H9 (cell line): ENCODE measurements around the gene MEF2C. TPM values are rescaled to one million over a fixed set of nuclear protein-coding genes. Genes with fewer than 3 reads are reported as not detected.

Experiments
- DNase-seq: peaks from one replicate; pipeline ENCODE4 v3.0.0-alpha.2; 2017
- H2AFZ ChIP-seq: one replicate; pipeline ENCODE4 v1.6.1; 2013; ENCODE audit warnings: mild to moderate bottlenecking, low read length, control low read depth, moderate library complexity
- H2AK5ac ChIP-seq: 2 replicates; pipeline ENCODE4 v1.6.1; 2013; ENCODE audit warnings: low read length, control low read depth, mixed read lengths; ENCODE audit not compliant: insufficient read length
- H2BK120ac ChIP-seq: one replicate; pipeline ENCODE4 v1.6.1; 2013; ENCODE audit warnings: low read depth, mild to moderate bottlenecking, low read length, control low read depth, inconsistent platforms; ENCODE audit not compliant: poor library complexity, severe bottlenecking
- H2BK12ac ChIP-seq: 2 replicates; pipeline ENCODE4 v1.6.1; 2013; ENCODE audit warnings: low read length, control low read depth, mixed read lengths, low read depth; ENCODE audit not compliant: insufficient read length
- H2BK15ac ChIP-seq: 2 replicates; pipeline ENCODE4 v1.6.1; 2013; ENCODE audit warnings: low read depth, low read length, control low read depth
- H2BK20ac ChIP-seq: one replicate; pipeline ENCODE4 v1.6.1; 2013; ENCODE audit warnings: low read depth, mild to moderate bottlenecking, low read length, control low read depth, inconsistent platforms; ENCODE audit not compliant: poor library complexity, severe bottlenecking
- H2BK5ac ChIP-seq: 2 replicates; pipeline ENCODE4 v1.6.1; 2013; ENCODE audit warnings: low read length, control low read depth, mixed read lengths; ENCODE audit not compliant: insufficient read length
- H3K14ac ChIP-seq: 2 replicates; pipeline ENCODE4 v1.6.1; 2013; ENCODE audit warnings: low read length, control low read depth; ENCODE audit not compliant: insufficient read depth
- H3K18ac ChIP-seq: 2 replicates; pipeline ENCODE4 v1.6.1; 2013; ENCODE audit warnings: low read depth, mild to moderate bottlenecking, mixed read lengths, low read length, control low read depth; ENCODE audit not compliant: insufficient read length
- H3K23ac ChIP-seq: 2 replicates; pipeline ENCODE4 v1.6.1; 2013; ENCODE audit warnings: low read length, control low read depth, mixed read lengths, low read depth; ENCODE audit not compliant: insufficient read length
- H3K23me2 ChIP-seq: 2 replicates; pipeline ENCODE4 v1.6.1; 2013; ENCODE audit warnings: low read depth, mild to moderate bottlenecking, mixed read lengths, low read length, control low read depth; ENCODE audit not compliant: insufficient read length, poor library complexity, severe bottlenecking
- H3K27ac ChIP-seq: 2 replicates; pipeline ENCODE4 v1.5.1; 2013; ENCODE audit warnings: low read length, control low read depth, mixed read lengths, low read depth; ENCODE audit not compliant: insufficient read length
- H3K27me3 ChIP-seq: 2 replicates; pipeline ENCODE4 v1.6.1; 2013; ENCODE audit warnings: low read length, control low read depth, inconsistent platforms; ENCODE audit not compliant: insufficient read depth
- H3K4ac ChIP-seq: 2 replicates; pipeline ENCODE4 v1.6.1; 2013; ENCODE audit warnings: low read depth, mild to moderate bottlenecking, control low read depth, inconsistent platforms, low read length, moderate library complexity
- H3K4me1 ChIP-seq: 2 replicates; pipeline ENCODE4 v1.6.1; 2013; ENCODE audit warnings: low read length, control low read depth, inconsistent platforms; ENCODE audit not compliant: insufficient read depth
- H3K4me2 ChIP-seq: 2 replicates; pipeline ENCODE4 v1.6.1; 2013; ENCODE audit warnings: low read length, control low read depth, mixed read lengths; ENCODE audit not compliant: insufficient read length, insufficient read depth
- H3K56ac ChIP-seq: 2 replicates; pipeline ENCODE4 v1.6.1; 2013; ENCODE audit warnings: low read depth, mild to moderate bottlenecking, mixed read lengths, low read length, control low read depth; ENCODE audit not compliant: insufficient read length
- H3K79me1 ChIP-seq: 2 replicates; pipeline ENCODE4 v1.6.1; 2013; ENCODE audit warnings: low read depth, mild to moderate bottlenecking, moderate library complexity, low read length, control low read depth, inconsistent platforms; ENCODE audit not compliant: insufficient read depth, poor library complexity, severe bottlenecking
- H3K79me2 ChIP-seq: 2 replicates; pipeline ENCODE4 v1.6.1; 2013; ENCODE audit warnings: low read length, control low read depth, inconsistent platforms; ENCODE audit not compliant: insufficient read depth
- H3K9ac ChIP-seq: 2 replicates; pipeline ENCODE4 v1.6.1; 2013; ENCODE audit warnings: low read length, control low read depth, mixed read lengths; ENCODE audit not compliant: insufficient read length; ENCODE audit errors: extremely low read depth
- H3K9me3 ChIP-seq: one replicate; pipeline ENCODE4 v1.6.1; 2013; ENCODE audit warnings: low read depth, low read length, inconsistent platforms; ENCODE audit not compliant: control insufficient read depth
- H3T11ph ChIP-seq: one replicate; pipeline ENCODE4 v1.6.1; 2013; ENCODE audit warnings: mild to moderate bottlenecking, low read length, control low read depth, inconsistent platforms
- H4K20me1 ChIP-seq: one replicate; pipeline ENCODE4 v1.6.1; 2013; ENCODE audit not compliant: control insufficient read depth, insufficient read length, insufficient read depth
- H4K5ac ChIP-seq: 2 replicates; pipeline ENCODE4 v1.6.1; 2013; ENCODE audit warnings: low read depth, mild to moderate bottlenecking, mixed read lengths, low read length, control low read depth; ENCODE audit not compliant: insufficient read length
- H4K8ac ChIP-seq: replicated peaks from 2 replicates; pipeline ENCODE4 v1.6.1; 2013; ENCODE audit warnings: low read length, control low read depth, mixed read lengths, low read depth; ENCODE audit not compliant: insufficient read length
- H4K91ac ChIP-seq: 2 replicates; pipeline ENCODE4 v1.6.1; 2013; ENCODE audit warnings: low read depth, mild to moderate bottlenecking, moderate library complexity, mixed read lengths, low read length, control low read depth; ENCODE audit not compliant: insufficient read length
- H3K27ac Mint-ChIP-seq, 3 experiments: 2 replicates in 2 of 3; 3 replicates in 1 of 3; pipeline ENCODE4 v1.8.0; 2020 to 2021; ENCODE audit warnings: mixed read lengths in 3 of 3, mild to moderate bottlenecking in 1 of 3, moderate library complexity in 1 of 3
- H3K27me3 Mint-ChIP-seq: 2 replicates; pipeline ENCODE4 v1.8.0; 2021; ENCODE audit warnings: low read depth, mild to moderate bottlenecking, moderate library complexity, mixed read lengths
- H3K36me3 Mint-ChIP-seq, 3 experiments: 2 replicates in 2 of 3; 3 replicates in 1 of 3; pipeline ENCODE4 v1.8.0; 2020 to 2021; ENCODE audit warnings: low read depth in 3 of 3, mixed read lengths in 3 of 3; ENCODE audit not compliant: insufficient read depth in 1 of 3
- H3K4me1 Mint-ChIP-seq, 2 experiments: 2 replicates each; pipeline ENCODE4 v1.8.0; 2020; ENCODE audit warnings: mixed read lengths in 2 of 2
- H3K4me3 Mint-ChIP-seq, 2 experiments: 2 replicates in 1 of 2; 3 replicates in 1 of 2; pipeline ENCODE4 v1.8.0; 2020 to 2021; ENCODE audit warnings: mild to moderate bottlenecking in 2 of 2, mixed read lengths in 2 of 2, moderate library complexity in 1 of 2
- H3K9me3 Mint-ChIP-seq, 2 experiments: 2 replicates in 1 of 2; 3 replicates in 1 of 2; pipeline ENCODE4 v1.8.0; 2020; ENCODE audit warnings: mild to moderate bottlenecking in 2 of 2, mixed read lengths in 2 of 2, moderate library complexity in 1 of 2
- CTCF ChIP-seq: fragments of 200-600 bp; sonication (generic); conservative IDR thresholded peaks from 3 replicates; pipeline ENCODE4 v1.8.0; 2021; ENCODE audit warnings: antibody characterized with exemption, mild to moderate bottlenecking
- WGBS: extraction: QIAGEN DNeasy Blood & Tissue Kit; methylation state at CpG from one replicate; pipeline ENCODE4 v1.1.7; 2013; ENCODE audit warnings: missing lambda C conversion rate, low lambda C conversion rate, mixed read lengths; ENCODE audit not compliant: insufficient read length; ENCODE audit errors: extremely low coverage; 5-methylcytosine and 5-hydroxymethylcytosine counted together
- total RNA-seq: library from RNA; stranded (reverse); gene quantifications from 2 replicates; pipeline ENCODE4 v1.2.1, GENCODE V29; 2021

MEF2C gene
- total RNA-seq, 1 experiment from 2014 or later = 0.11 TPM

GRCh38 chr5:88826646-88827585 is 56.1 kb downstream of the MEF2C start:
- Histone ChIP-seq H3K56ac (no peak overlapping the region), H3K9ac (no peak overlapping the region), H4K8ac (no peak overlapping the region), H3K27me3 (no peaks in the 10 kb centered on the region), H3K23ac (no peak overlapping the region), H3K4me1 (peaks cover 7% of the 10 kb centered on the region), H2BK15ac (no peak overlapping the region), H3K4ac (no peak overlapping the region), H2AFZ (peak overlapping the region; percentile 73), H3K9me3 (no peaks in the 10 kb centered on the region), H4K91ac (no peak overlapping the region), H3K23me2 (no peaks in the 10 kb centered on the region), H3K14ac (no peak overlapping the region), H3K79me2 (no peaks in the 10 kb centered on the region), H3K27ac (no peak overlapping the region), H4K20me1 (no peaks in the 10 kb centered on the region), H3T11ph (no peak overlapping the region), H2BK12ac (no peak overlapping the region), H2BK20ac (no peak overlapping the region), H3K18ac (no peak overlapping the region), H2BK5ac (no peak overlapping the region), H3K79me1 (no peaks in the 10 kb centered on the region), H4K5ac (no peak overlapping the region), H3K4me2 (no peak overlapping the region), H2BK120ac (no peak overlapping the region), H2AK5ac (no peak overlapping the region)
- Mint-ChIP-seq H3K36me3 (no peaks in the 10 kb centered on the region), H3K27me3 (no peaks in the 10 kb centered on the region), H3K27ac (no peak overlapping the region), H3K4me1 (peaks cover 12 to 23% of the 10 kb centered on the region in 2 experiments), H3K4me3 (no peak overlapping the region), H3K9me3 (no peaks in the 10 kb centered on the region)
- no CpG with 5 or more reads among the region's 8 CpGs for WGBS
- no peak for TF ChIP-seq CTCF
- DNase-seq = peak; percentile 32
